ENCODE measurements around the gene TRIP12. TPM values are rescaled to one million over a fixed set of nuclear protein-coding genes. Genes with fewer than 3 reads are reported as not detected.

The TRIP12 gene
- total and polyA plus RNA-seq, 2 donors (not counting 1 experiment from before 2014, with no cell fraction given) = 30.9 to 274 TPM

DNA sequence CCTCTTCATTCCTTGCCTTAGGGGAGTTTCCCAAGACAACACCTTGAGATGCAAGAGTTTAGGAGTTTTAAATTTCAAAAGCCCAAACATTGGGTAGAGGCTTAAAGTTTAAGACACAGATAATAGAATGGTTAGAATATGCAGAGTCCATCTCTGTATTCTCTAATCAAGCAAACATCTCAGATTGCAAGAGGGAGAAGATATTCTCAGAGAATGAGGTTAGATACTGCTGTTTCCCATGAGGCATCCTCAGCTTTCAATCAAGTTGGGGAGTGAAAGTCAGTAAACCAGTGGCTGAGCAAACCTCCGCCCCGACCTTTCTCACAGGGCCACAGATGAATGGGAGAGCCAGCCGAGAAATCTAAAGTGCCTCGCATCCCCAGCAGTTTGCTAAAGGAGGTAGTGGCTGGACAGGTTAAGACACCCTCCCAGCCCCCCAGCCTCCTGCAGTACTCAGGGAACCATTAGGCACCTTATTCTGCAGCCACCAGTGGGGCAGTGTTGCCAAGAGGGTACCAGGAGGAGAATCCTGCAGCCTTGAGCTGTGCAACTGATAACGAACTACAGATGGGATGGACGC, 30.5 kb upstream of the TRIP12 start:
- 100% methylated on average over 4 of the region's 6 CpGs for WGBS (ENCODE audit: insufficient coverage)
- H3K27me3 Mint-ChIP-seq = no peaks in the 10 kb centered on the region
- POLR2A ChIA-PET = no interaction called here

DNA sequence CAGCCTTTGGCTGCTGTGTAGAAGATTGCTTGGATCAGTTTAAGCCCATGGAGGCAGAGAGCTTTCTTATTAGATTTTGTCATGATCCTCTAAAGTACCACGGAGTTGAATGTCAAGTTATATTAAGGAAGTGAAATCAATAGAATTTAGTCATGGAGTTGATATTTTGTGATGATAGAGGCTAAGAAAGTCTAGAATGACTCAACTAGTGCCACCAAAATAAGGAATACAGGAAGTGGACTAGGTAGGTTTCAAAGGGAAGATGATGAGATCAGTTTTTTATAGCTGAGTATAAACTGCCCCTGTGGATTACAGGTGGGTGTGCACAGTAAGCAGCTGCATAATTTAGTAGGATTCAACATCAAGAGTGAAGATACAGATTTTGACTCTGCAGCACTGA, 25.7 kb upstream of the TRIP12 start:
- WGBS (ENCODE audit: insufficient coverage) = 71% methylated on average over 1 of the region's 1 CpG
- no peaks in the 10 kb centered on the region for H3K4me1 ChIP-seq (ENCODE audit: control insufficient read depth in 2 of 2, insufficient read depth in 2 of 2, low read length in 2 of 2)

More for the DNA sequence above, 30.5 kb upstream of the TRIP12 start:
- intact Hi-C loops (cut with micrococcal nuclease) = no loop called here
- H3K27ac ChIP-seq (ENCODE audit: low read length in 2 of 2) = no peak overlapping the region
- H3K4me2 ChIP-seq (replicated peaks; ENCODE audit: low read depth, low read length, poor library complexity, severe bottlenecking) = no peak overlapping the region
- no peak overlapping the region for H3K27ac Mint-ChIP-seq
- TF ChIP-seq CTCF (IDR thresholded peaks at IDR 0.05) (no peak), EZH2 (IDR thresholded peaks at IDR 0.05; ENCODE audit: borderline replicate concordance, insufficient read depth, low read depth, low read length, poor library complexity, severe bottlenecking) (no peak)
- CTCF ChIA-PET = no interaction called here
- no peak overlapping the region for H2AFZ ChIP-seq (ENCODE audit: insufficient read depth, low read depth, low read length, poor library complexity, severe bottlenecking)
- no peaks in the 10 kb centered on the region for H3K27me3 ChIP-seq (replicated peaks in 1 of 4; ENCODE audit: control extremely low read depth in 1 of 4, control insufficient read depth in 3 of 4, insufficient read depth in 4 of 4, low read length in 3 of 4)
- no peak overlapping the region for H3K4me3 ChIP-seq (ENCODE audit: control extremely low read depth in 1 of 5, extremely low read depth in 1 of 5, insufficient read depth in 1 of 5, low read depth in 2 of 5, low read length in 4 of 5)
- H4K20me1 ChIP-seq (ENCODE audit: control insufficient read depth, insufficient read depth, low read length, poor library complexity, severe bottlenecking) = no peaks in the 10 kb centered on the region
- H3K79me2 ChIP-seq (ENCODE audit: control insufficient read depth, insufficient read depth, low read length) = no peaks in the 10 kb centered on the region
- H3K9me3 ChIP-seq (ENCODE audit: control extremely low read depth in 1 of 3, control insufficient read depth in 2 of 3, insufficient read depth in 1 of 3, low read length in 2 of 3) = no peaks in the 10 kb centered on the region
- no peak overlapping the region for H3K9ac ChIP-seq (ENCODE audit: low read length)
- H3K4me1 ChIP-seq (ENCODE audit: control insufficient read depth in 2 of 2, insufficient read depth in 2 of 2, low read length in 2 of 2) = no peaks in the 10 kb centered on the region
- no peak for DNase-seq
- H3K9me3 Mint-ChIP-seq (ENCODE audit: insufficient read depth) = no peaks in the 10 kb centered on the region
- ATAC-seq (ENCODE audit: low read depth) = no peak
- H3K36me3 ChIP-seq (replicated peaks in 1 of 2; ENCODE audit: control extremely low read depth in 1 of 2, control insufficient read depth in 1 of 2, extremely low read depth in 1 of 2, insufficient read depth in 2 of 2, low read length in 1 of 2) = no peaks in the 10 kb centered on the region
- H3K4me1 Mint-ChIP-seq = no peaks in the 10 kb centered on the region
- H3K4me3 Mint-ChIP-seq = no peak overlapping the region

More for the DNA sequence above, 25.7 kb upstream of the TRIP12 start:
- DNase-seq (no peak), ATAC-seq (ENCODE audit: low read depth) (no peak)
- TF ChIP-seq EZH2 (IDR thresholded peaks at IDR 0.05; ENCODE audit: borderline replicate concordance, insufficient read depth, low read depth, low read length, poor library complexity, severe bottlenecking) = no peak
- no peak for TF ChIP-seq CTCF (IDR thresholded peaks at IDR 0.05)
- no peak overlapping the region for H3K4me2 ChIP-seq (replicated peaks; ENCODE audit: low read depth, low read length, poor library complexity, severe bottlenecking)
- H3K4me1 Mint-ChIP-seq = peaks cover 2% of the 10 kb centered on the region
- H3K27ac Mint-ChIP-seq = no peak overlapping the region
- ChIA-PET POLR2A (no interaction called here), CTCF (no interaction called here)
- H2AFZ ChIP-seq (ENCODE audit: insufficient read depth, low read depth, low read length, poor library complexity, severe bottlenecking) = no peak overlapping the region
- H3K9ac ChIP-seq (ENCODE audit: low read length) = no peak overlapping the region
- H3K79me2 ChIP-seq (ENCODE audit: control insufficient read depth, insufficient read depth, low read length) = no peaks in the 10 kb centered on the region
- no peaks in the 10 kb centered on the region for H3K36me3 ChIP-seq (replicated peaks in 1 of 2; ENCODE audit: control extremely low read depth in 1 of 2, control insufficient read depth in 1 of 2, extremely low read depth in 1 of 2, insufficient read depth in 2 of 2, low read length in 1 of 2)
- no peaks in the 10 kb centered on the region for H3K9me3 ChIP-seq (ENCODE audit: control extremely low read depth in 1 of 3, control insufficient read depth in 2 of 3, insufficient read depth in 1 of 3, low read length in 2 of 3)
- no peaks in the 10 kb centered on the region for H3K27me3 Mint-ChIP-seq
- H3K4me3 ChIP-seq (ENCODE audit: control extremely low read depth in 1 of 5, extremely low read depth in 1 of 5, insufficient read depth in 1 of 5, low read depth in 2 of 5, low read length in 4 of 5) = no peak overlapping the region
- H3K27ac ChIP-seq (ENCODE audit: low read length in 2 of 2) = no peak overlapping the region
- H3K9me3 Mint-ChIP-seq (ENCODE audit: insufficient read depth) = no peaks in the 10 kb centered on the region
- intact Hi-C loops (cut with micrococcal nuclease) = no loop called here
- H3K4me3 Mint-ChIP-seq = no peak overlapping the region
- no peaks in the 10 kb centered on the region for H3K27me3 ChIP-seq (replicated peaks in 1 of 4; ENCODE audit: control extremely low read depth in 1 of 4, control insufficient read depth in 3 of 4, insufficient read depth in 4 of 4, low read length in 3 of 4)
- no peaks in the 10 kb centered on the region for H4K20me1 ChIP-seq (ENCODE audit: control insufficient read depth, insufficient read depth, low read length, poor library complexity, severe bottlenecking)
